GM12872 (cell line): ENCODE measurements around the gene RHBG.

ENCODE experiments used
- TF ChIP-seq, protein P1 (sequence below): IDR thresholded peaks from 3 replicates; pipeline ENCODE4 v1.5.1; 2011; ENCODE audit warnings: low read depth, mild to moderate bottlenecking, low read length, moderate library complexity; ENCODE audit not compliant: insufficient read depth

RHBG gene, protein sequence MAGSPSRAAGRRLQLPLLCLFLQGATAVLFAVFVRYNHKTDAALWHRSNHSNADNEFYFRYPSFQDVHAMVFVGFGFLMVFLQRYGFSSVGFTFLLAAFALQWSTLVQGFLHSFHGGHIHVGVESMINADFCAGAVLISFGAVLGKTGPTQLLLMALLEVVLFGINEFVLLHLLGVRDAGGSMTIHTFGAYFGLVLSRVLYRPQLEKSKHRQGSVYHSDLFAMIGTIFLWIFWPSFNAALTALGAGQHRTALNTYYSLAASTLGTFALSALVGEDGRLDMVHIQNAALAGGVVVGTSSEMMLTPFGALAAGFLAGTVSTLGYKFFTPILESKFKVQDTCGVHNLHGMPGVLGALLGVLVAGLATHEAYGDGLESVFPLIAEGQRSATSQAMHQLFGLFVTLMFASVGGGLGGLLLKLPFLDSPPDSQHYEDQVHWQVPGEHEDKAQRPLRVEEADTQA

DNA sequence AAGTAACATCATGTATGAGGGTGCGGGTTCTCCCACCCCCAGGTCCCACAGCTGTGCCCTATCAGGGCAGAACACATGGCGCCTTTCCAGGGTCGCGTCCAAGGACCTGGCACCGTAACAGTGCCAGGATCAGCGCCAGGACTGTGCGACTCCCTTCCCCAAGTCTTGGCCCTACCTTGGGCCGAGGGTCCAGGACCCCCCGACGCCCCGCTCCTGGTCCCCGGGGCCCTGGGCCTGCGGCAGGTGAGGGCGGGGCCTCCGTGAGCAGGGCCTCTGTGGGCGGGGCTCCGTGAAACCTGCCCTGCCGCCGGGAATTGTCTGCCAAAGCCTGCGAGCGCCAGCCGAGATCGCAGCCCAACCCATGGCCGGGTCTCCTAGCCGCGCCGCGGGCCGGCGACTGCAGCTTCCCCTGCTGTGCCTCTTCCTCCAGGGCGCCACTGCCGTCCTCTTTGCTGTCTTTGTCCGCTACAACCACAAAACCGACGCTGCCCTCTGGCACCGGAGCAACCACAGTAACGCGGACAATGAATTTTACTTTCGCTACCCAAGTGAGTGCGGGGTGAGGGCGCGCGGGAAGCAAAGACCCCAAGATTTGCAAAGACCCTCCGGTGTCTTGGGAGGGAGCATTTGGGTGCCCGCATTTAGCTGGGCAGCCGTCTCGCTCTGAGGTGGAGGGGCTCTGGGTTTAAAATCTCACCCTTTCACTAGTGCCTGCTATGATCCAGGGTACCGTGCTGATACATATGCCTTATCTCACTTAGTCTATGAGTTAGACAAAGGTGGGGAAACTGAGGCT is at the start of gene RHBG:
TSS of gene RHBG (plus strand) at position 323 of the 796 bp plus-strand sequence. CDS start at position 362, 39 bp downstream.
- TF ChIP-seq, protein P1, sequence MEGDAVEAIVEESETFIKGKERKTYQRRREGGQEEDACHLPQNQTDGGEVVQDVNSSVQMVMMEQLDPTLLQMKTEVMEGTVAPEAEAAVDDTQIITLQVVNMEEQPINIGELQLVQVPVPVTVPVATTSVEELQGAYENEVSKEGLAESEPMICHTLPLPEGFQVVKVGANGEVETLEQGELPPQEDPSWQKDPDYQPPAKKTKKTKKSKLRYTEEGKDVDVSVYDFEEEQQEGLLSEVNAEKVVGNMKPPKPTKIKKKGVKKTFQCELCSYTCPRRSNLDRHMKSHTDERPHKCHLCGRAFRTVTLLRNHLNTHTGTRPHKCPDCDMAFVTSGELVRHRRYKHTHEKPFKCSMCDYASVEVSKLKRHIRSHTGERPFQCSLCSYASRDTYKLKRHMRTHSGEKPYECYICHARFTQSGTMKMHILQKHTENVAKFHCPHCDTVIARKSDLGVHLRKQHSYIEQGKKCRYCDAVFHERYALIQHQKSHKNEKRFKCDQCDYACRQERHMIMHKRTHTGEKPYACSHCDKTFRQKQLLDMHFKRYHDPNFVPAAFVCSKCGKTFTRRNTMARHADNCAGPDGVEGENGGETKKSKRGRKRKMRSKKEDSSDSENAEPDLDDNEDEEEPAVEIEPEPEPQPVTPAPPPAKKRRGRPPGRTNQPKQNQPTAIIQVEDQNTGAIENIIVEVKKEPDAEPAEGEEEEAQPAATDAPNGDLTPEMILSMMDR, result no peak

DNA sequence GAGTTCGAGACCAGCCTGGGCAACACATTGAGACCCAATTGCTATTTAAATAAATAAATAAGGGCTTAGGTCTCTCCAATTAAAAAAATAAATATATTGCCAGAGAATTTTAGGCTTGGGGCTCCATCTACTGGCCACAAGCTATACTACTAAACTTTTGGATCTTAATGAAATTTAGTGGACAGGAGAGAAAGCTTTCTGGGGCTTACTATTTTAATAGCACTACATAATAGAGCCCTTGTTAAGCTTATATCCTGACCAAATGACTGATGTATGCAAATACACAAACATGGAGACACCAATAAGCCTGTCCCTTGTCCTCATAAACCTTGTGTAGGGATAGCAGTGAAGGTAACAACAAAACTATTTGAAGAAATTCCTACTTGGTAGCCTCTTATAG is 49.3 kb upstream of the RHBG start:
- TF ChIP-seq, protein P1, result peak; percentile 44; the same call in 1 of the 3 replicates

DNA sequence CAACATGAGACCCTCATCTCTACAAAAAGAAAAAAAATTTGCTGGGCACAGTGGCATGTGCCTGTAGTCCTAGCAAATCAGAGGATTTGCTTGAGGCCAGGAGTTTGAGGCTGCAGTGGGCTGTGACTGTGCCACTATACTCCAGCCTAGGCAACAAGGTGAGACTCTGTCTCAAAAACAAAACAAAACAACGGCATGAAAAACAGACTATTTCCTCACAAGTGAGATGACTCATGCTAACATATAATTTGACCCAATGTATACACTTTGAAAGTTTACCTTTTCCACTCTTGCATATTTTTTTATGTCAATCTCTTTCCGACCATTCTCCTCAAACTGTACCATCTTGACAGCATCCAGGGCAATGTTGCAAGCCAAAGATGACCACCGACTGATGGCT is 48.5 kb upstream of the RHBG start:
- TF ChIP-seq, protein P1, result no peak

DNA sequence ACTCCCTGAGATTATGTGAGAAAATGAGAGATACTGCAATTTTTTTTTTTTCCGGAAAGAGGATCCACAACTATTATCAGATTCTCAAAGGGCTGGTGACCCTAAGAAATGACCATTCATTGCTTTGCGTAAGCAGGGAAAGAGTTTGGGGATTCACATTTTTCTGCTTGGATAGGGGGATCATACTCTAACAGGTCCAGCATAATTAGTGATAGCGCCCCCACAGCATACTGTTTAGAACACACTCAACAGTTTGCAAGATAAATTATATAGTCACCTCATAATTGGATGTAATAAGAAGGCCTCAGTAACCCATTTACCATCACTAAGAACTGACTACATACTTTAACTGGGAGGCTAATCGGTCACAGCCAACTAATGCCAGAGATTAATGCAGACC is 32.8 kb upstream of the RHBG start:
- TF ChIP-seq, protein P1, result peak; percentile 48; the same call in 2 of the 3 replicates

DNA sequence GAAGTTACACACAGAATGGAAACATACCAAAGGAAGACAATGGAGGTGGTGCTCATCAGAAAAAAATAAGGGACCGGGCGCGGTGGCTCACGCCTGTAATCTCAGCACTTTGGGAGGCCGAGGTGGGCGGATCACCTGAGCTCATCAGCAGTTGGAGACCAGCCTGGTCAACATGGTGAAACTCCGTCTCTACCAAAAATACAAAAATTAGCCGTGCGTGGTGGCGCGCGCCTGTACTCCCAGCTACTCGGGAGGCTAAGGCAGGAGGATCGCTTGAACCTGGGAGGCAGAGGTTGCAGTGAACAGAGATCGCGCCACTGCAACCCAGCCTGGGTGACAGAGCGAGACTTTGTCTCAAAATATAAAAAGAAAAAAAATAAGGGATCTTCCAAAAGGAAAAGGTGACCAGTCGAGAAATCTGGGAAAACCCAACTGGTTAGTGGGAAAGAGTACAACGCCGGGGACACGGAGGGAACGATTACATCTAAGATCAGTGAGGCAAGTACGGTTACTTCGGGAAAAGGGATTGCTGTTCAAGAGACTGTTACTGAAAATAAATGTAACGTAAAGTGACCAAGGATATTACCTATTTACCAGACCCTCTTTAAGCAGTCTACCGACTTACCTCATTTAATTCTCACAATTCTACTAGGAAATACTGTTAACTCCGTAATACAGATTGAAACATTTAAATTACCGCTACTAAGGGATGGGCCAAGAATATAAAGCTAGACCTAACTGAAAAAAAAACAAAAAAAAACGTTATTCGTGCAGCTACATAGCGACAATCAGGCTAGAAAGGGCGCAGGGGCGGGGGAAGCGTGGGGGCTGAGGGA is 31.7 kb upstream of the RHBG start:
- TF ChIP-seq, protein P1, result no peak

DNA sequence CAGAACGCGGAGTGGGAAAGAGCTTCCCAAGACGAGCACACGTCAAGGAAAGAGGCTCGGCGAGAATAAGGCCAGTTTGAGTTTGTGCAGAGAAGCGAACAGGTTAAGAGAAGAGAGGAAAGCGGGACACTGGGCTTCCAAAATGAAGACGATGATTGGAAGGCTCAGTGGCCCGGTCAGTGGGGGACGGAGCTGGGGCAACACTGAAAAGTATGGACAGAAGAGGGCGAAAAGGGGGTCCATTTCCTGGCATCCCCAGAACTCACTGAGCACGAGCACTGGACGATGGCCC is 31.2 kb upstream of the RHBG start:
- TF ChIP-seq, protein P1, result no peak
